IPS-15b (cell line): ENCODE measurements around the gene CDK17.
"Not testable (repeated sequence)": the region's sequence is repeated elsewhere in the genome, so short reads cannot be mapped to it uniquely, and the experiment has no call there.

Source experiments
- H3K27me3 ChIP-seq: one replicate; pipeline ENCODE4 v1.6.1; 2013; ENCODE audit warnings: low read length; ENCODE audit not compliant: control insufficient read depth, insufficient read depth
- H3K36me3 ChIP-seq: one replicate; pipeline ENCODE4 v1.6.1; 2013; ENCODE audit warnings: low read length; ENCODE audit not compliant: control insufficient read depth, insufficient read depth
- H3K4me1 ChIP-seq: one replicate; pipeline ENCODE4 v1.6.1; 2013; ENCODE audit warnings: mild to moderate bottlenecking, low read length; ENCODE audit not compliant: control insufficient read depth, insufficient read depth
- H3K4me3 ChIP-seq: one replicate; pipeline ENCODE4 v1.5.1; 2013; ENCODE audit warnings: low read depth, low read length
- H3K9ac ChIP-seq: one replicate; pipeline ENCODE4 v1.6.1; 2013; ENCODE audit warnings: low read depth, mild to moderate bottlenecking, low read length
- H3K9me3 ChIP-seq: one replicate; pipeline ENCODE4 v1.6.1; 2013; ENCODE audit warnings: mild to moderate bottlenecking, low read length; ENCODE audit not compliant: control insufficient read depth, insufficient read depth

The CDK17 gene

GRCh38 chr12:96432496-96433321, 32.5 kb upstream of the CDK17 start:
- H3K9ac ChIP-seq, H3K36me3 ChIP-seq, H3K4me3 ChIP-seq, H3K27me3 ChIP-seq, H3K4me1 ChIP-seq, H3K9me3 ChIP-seq: not testable (repeated sequence)

DNA sequence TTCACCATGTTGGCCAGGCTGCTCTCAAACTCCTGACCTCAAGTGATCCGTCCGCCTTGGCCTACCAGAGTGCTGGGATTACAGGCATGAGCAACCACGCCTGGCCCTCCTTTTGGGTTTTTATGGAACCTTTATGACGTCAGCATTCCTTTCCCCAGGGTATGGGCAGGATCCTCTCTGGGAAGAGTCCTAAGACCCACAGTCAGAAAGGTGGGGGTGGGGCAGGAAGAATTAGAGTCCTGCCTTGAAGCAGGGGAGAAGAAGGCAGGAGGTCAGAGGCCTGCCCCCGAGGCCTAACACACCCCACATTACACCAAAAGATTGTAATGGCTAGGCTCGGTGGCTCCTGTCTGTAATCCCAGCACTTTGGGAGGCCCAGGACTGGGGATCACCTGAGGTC, 30.8 kb upstream of the CDK17 start:
- Histone ChIP-seq H3K36me3 (no peaks in the 10 kb centered on the region), H3K4me1 (no peaks in the 10 kb centered on the region), H3K27me3 (no peaks in the 10 kb centered on the region), H3K9ac (no peak overlapping the region), H3K9me3 (no peaks in the 10 kb centered on the region), H3K4me3 (no peak overlapping the region)

GRCh38 chr12:96427269-96427729, 27.1 kb upstream of the CDK17 start:
- no peaks in the 10 kb centered on the region for H3K9me3 ChIP-seq
- H3K27me3 ChIP-seq: no peaks in the 10 kb centered on the region
- no peaks in the 10 kb centered on the region for H3K36me3 ChIP-seq
- no peak overlapping the region for H3K4me3 ChIP-seq
- H3K9ac ChIP-seq: no peak overlapping the region
- H3K4me1 ChIP-seq: no peaks in the 10 kb centered on the region

GRCh38 chr12:96425951-96426350, 25.7 kb upstream of the CDK17 start:
- Histone ChIP-seq H3K36me3 (no peaks in the 10 kb centered on the region), H3K9me3 (no peaks in the 10 kb centered on the region), H3K4me1 (no peaks in the 10 kb centered on the region), H3K9ac (no peak overlapping the region), H3K27me3 (no peaks in the 10 kb centered on the region), H3K4me3 (no peak overlapping the region)

- Histone ChIP-seq H3K27me3 (no peaks in the 10 kb centered on the region), H3K4me1 (no peaks in the 10 kb centered on the region), H3K36me3 (no peaks in the 10 kb centered on the region), H3K9me3 (no peaks in the 10 kb centered on the region), H3K9ac (no peak overlapping the region), H3K4me3 (no peak overlapping the region)
Observed at GRCh38 chr12:96425321-96425720, 25.1 kb upstream of the CDK17 start.

DNA sequence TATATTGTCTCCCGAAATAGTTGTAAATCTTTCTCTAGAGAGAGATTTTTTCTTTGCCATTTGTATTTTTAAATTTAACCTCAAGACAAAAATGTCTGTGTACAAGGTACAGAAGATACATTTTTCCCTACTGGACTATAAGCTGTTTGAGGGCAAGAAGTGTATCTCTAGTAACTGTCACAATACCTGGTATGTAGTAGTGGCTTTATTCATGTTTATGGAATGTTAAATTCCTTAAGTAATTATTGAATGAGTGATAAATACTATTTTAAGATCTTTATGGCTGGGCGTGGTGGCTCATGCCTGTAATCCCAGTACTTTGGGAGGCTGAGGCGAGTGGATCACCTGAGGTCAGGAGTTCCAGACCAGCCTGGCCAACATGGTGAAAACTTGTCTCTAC, 24.4 kb upstream of the CDK17 start:
- no peaks in the 10 kb centered on the region for H3K27me3 ChIP-seq
- no peaks in the 10 kb centered on the region for H3K4me1 ChIP-seq
- H3K36me3 ChIP-seq: no peaks in the 10 kb centered on the region
- no peak overlapping the region for H3K9ac ChIP-seq
- no peaks in the 10 kb centered on the region for H3K9me3 ChIP-seq
- no peak overlapping the region for H3K4me3 ChIP-seq

- Histone ChIP-seq H3K36me3 (no peaks in the 10 kb centered on the region), H3K4me3 (no peak overlapping the region), H3K27me3 (no peaks in the 10 kb centered on the region), H3K9ac (no peak overlapping the region), H3K4me1 (no peaks in the 10 kb centered on the region), H3K9me3 (no peaks in the 10 kb centered on the region)
Observed at GRCh38 chr12:96422192-96422591, 22.0 kb upstream of the CDK17 start.

DNA sequence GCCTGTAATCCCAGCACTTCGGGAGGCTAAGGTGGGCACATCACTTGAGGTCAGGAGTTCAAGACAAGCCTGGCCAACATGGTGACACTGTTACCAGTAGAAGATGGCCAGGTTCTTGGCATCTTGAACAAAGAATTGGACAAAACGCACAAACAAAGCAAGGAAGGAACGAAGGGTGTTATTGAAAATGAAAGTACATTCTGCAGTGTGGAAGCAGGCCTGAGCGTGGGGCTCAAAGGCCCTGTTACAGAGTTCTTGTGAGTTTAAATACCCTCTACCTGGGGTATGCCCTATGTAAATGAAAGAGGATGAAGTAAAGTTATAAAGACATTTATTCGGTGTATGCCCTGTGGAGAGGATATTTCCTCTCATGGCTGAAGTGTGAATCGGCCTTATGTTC, 20.8 kb upstream of the CDK17 start:
- Histone ChIP-seq H3K4me3 (no peak overlapping the region), H3K9ac (no peak overlapping the region), H3K27me3 (no peaks in the 10 kb centered on the region), H3K4me1 (no peaks in the 10 kb centered on the region), H3K9me3 (no peaks in the 10 kb centered on the region), H3K36me3 (no peaks in the 10 kb centered on the region)

- Histone ChIP-seq H3K4me1 (no peaks in the 10 kb centered on the region), H3K9ac (no peak overlapping the region), H3K36me3 (no peaks in the 10 kb centered on the region), H3K27me3 (no peaks in the 10 kb centered on the region), H3K4me3 (no peak overlapping the region), H3K9me3 (no peaks in the 10 kb centered on the region)
Observed at GRCh38 chr12:96420277-96420835, 20.1 kb upstream of the CDK17 start.

- H3K4me1 ChIP-seq: no peaks in the 10 kb centered on the region
- H3K9ac ChIP-seq: no peak overlapping the region
- H3K27me3 ChIP-seq: no peaks in the 10 kb centered on the region
- no peaks in the 10 kb centered on the region for H3K9me3 ChIP-seq
- no peaks in the 10 kb centered on the region for H3K36me3 ChIP-seq
- H3K4me3 ChIP-seq: no peak overlapping the region
Observed at GRCh38 chr12:96419576-96420276, 19.5 kb upstream of the CDK17 start.

DNA sequence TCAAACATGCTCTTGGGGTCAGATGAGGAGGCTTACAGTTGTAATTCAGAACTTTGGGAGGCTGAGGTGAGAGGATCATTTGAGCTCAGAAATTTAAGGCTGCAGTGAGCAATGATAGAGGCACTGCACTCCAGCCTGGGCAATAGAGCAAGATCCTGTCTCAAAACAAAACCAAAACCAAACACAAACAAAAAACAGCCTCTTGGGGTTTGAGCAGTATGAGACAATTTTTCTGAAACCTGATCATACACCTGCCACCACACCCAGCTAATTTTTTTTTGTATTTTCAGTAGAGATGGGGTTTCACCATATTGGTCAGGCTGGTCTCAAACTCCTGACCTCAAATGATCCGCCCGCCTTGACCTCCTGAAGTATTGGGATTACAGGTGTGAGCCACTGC, 17.4 kb upstream of the CDK17 start:
- H3K27me3 ChIP-seq, H3K4me3 ChIP-seq, H3K9me3 ChIP-seq, H3K36me3 ChIP-seq, H3K9ac ChIP-seq, H3K4me1 ChIP-seq: not testable (repeated sequence)
